Measurements from ENCODE around the gene PKNOX2.

The PKNOX2 gene

GRCh38 chr11:125468852-125469251 is 304.3 kb downstream of the PKNOX2 start:
- no peak for DNase-seq (ENCODE audit: low read depth)
- TF ChIP-seq CTCF (IDR thresholded peaks at IDR 0.05; ENCODE audit: control insufficient read depth, insufficient read depth, low read depth, low read length, missing control alignments): no peak

GRCh38 chr11:125470355-125470754 is 305.8 kb downstream of the PKNOX2 start:
- no peak for TF ChIP-seq CTCF (IDR thresholded peaks at IDR 0.05; ENCODE audit: control insufficient read depth, insufficient read depth, low read depth, low read length, missing control alignments)
- no peak overlapping the region for H3K4me3 ChIP-seq (ENCODE audit: control insufficient read depth, low read depth, low read length)
- DNase-seq (ENCODE audit: low read depth): no peak

More at GRCh38 chr11:125468852-125469251, 304.3 kb downstream of the PKNOX2 start:
- H3K4me3 ChIP-seq (ENCODE audit: control insufficient read depth, low read depth, low read length): no peak overlapping the region

- no peak for DNase-seq (ENCODE audit: low read depth)
- TF ChIP-seq CTCF (IDR thresholded peaks at IDR 0.05; ENCODE audit: control insufficient read depth, insufficient read depth, low read depth, low read length, missing control alignments): no peak
- H3K4me3 ChIP-seq (ENCODE audit: control insufficient read depth, low read depth, low read length): no peak overlapping the region
Observed at GRCh38 chr11:125476721-125477120, 312.2 kb downstream of the PKNOX2 start.

GRCh38 chr11:125479137-125479536 is 314.6 kb downstream of the PKNOX2 start:
- TF ChIP-seq CTCF (IDR thresholded peaks at IDR 0.05; ENCODE audit: control insufficient read depth, insufficient read depth, low read depth, low read length, missing control alignments): no peak
- H3K4me3 ChIP-seq (ENCODE audit: control insufficient read depth, low read depth, low read length): no peak overlapping the region
- no peak for DNase-seq (ENCODE audit: low read depth)

- H3K4me3 ChIP-seq (ENCODE audit: control insufficient read depth, low read depth, low read length): no peak overlapping the region
- TF ChIP-seq CTCF (IDR thresholded peaks at IDR 0.05; ENCODE audit: control insufficient read depth, insufficient read depth, low read depth, low read length, missing control alignments): no peak
- no peak for DNase-seq (ENCODE audit: low read depth)
Observed at GRCh38 chr11:125481531-125481930, 317.0 kb downstream of the PKNOX2 start.
